Trophoblast cell (in vitro differentiated cells and primary cell): ENCODE measurements around the gene ATP8B2.

ENCODE experiments used
- DNase-seq, 2 donors: peaks; one replicate each; pipeline ENCODE4 v3.0.0-alpha.2; 2016
- H2AFZ ChIP-seq: 2 replicates; pipeline ENCODE4 v1.6.1; 2013; ENCODE audit warnings: low read length, moderate library complexity, mild to moderate bottlenecking; ENCODE audit not compliant: insufficient read depth, poor library complexity
- H2AK5ac ChIP-seq: 2 replicates; pipeline ENCODE4 v1.6.1; 2013; ENCODE audit warnings: mild to moderate bottlenecking, low read length
- H2BK120ac ChIP-seq: 2 replicates; pipeline ENCODE4 v1.6.1; 2013; ENCODE audit warnings: low read length, mild to moderate bottlenecking, moderate library complexity; ENCODE audit not compliant: insufficient read depth, poor library complexity
- H2BK12ac ChIP-seq: 2 replicates; pipeline ENCODE4 v1.6.1; 2013; ENCODE audit warnings: mild to moderate bottlenecking, low read length, moderate library complexity
- H2BK5ac ChIP-seq: 2 replicates; pipeline ENCODE4 v1.6.1; 2013; ENCODE audit warnings: low read length, low read depth, moderate library complexity, mild to moderate bottlenecking; ENCODE audit not compliant: poor library complexity
- H3K14ac ChIP-seq: 2 replicates; pipeline ENCODE4 v1.6.1; 2013; ENCODE audit warnings: mild to moderate bottlenecking, low read length
- H3K18ac ChIP-seq: 2 replicates; pipeline ENCODE4 v1.6.1; 2013; ENCODE audit warnings: mild to moderate bottlenecking, low read length
- H3K23ac ChIP-seq: 2 replicates; pipeline ENCODE4 v1.6.1; 2013; ENCODE audit warnings: low read length
- H3K27ac ChIP-seq: 2 replicates; pipeline ENCODE4 v1.5.1; 2013; ENCODE audit warnings: low read depth, mild to moderate bottlenecking, inconsistent platforms, low read length, moderate library complexity
- H3K27me3 ChIP-seq: 2 replicates; pipeline ENCODE4 v1.6.1; 2013; ENCODE audit warnings: inconsistent platforms, mild to moderate bottlenecking, low read length, moderate library complexity; ENCODE audit not compliant: insufficient read depth
- H3K36me3 ChIP-seq, 2 experiments: 1 replicate in 1 of 2; 2 replicates in 1 of 2; pipeline ENCODE4 v1.6.1; 2013; ENCODE audit warnings: low read length in 2 of 2, mild to moderate bottlenecking in 2 of 2, moderate library complexity in 1 of 2; ENCODE audit not compliant: insufficient read depth in 2 of 2, control insufficient read depth in 1 of 2
- H3K4ac ChIP-seq: 2 replicates; pipeline ENCODE4 v1.6.1; 2013; ENCODE audit warnings: low read depth, mild to moderate bottlenecking, low read length, moderate library complexity
- H3K4me1 ChIP-seq, 2 experiments: 1 replicate in 1 of 2; 2 replicates in 1 of 2; pipeline ENCODE4 v1.6.1; 2013; ENCODE audit warnings: low read length in 2 of 2, mild to moderate bottlenecking in 2 of 2, moderate library complexity in 1 of 2; ENCODE audit not compliant: insufficient read depth in 2 of 2, control insufficient read depth in 1 of 2
- H3K4me2 ChIP-seq: 2 replicates; pipeline ENCODE4 v1.6.1; 2013; ENCODE audit warnings: inconsistent platforms, mild to moderate bottlenecking, low read length, moderate library complexity
- H3K4me3 ChIP-seq: 2 replicates; pipeline ENCODE4 v1.5.1; 2013; ENCODE audit warnings: mild to moderate bottlenecking, low read depth, low read length, inconsistent platforms
- H3K79me1 ChIP-seq: one replicate; pipeline ENCODE4 v1.6.1; 2013; ENCODE audit warnings: low read length
- H3K79me2 ChIP-seq: 2 replicates; pipeline ENCODE4 v1.6.1; 2013; ENCODE audit warnings: low read length, mild to moderate bottlenecking; ENCODE audit not compliant: control insufficient read depth, insufficient read depth, poor library complexity
- H3K9ac ChIP-seq: 2 replicates; pipeline ENCODE4 v1.6.1; 2013; ENCODE audit warnings: mild to moderate bottlenecking, low read length
- H3K9me3 ChIP-seq: 2 replicates; pipeline ENCODE4 v1.6.1; 2013; ENCODE audit warnings: low read depth, mild to moderate bottlenecking, control low read depth, inconsistent platforms, low read length; ENCODE audit not compliant: insufficient read depth
- H4K12ac ChIP-seq: 2 replicates; pipeline ENCODE4 v1.6.1; 2013; ENCODE audit warnings: low read depth, mild to moderate bottlenecking, low read length, moderate library complexity
- H4K8ac ChIP-seq: 2 replicates; pipeline ENCODE4 v1.6.1; 2013; ENCODE audit warnings: low read depth, mild to moderate bottlenecking, low read length, moderate library complexity
- H4K91ac ChIP-seq: one replicate; pipeline ENCODE4 v1.6.1; 2013; ENCODE audit warnings: low read depth, mild to moderate bottlenecking, low read length, moderate library complexity
- WGBS: extraction: QIAGEN DNeasy Blood & Tissue Kit; methylation state at CpG from one replicate; pipeline ENCODE4 v1.1.7; 2013; ENCODE audit warnings: missing lambda C conversion rate; ENCODE audit not compliant: insufficient read length, insufficient coverage; ENCODE audit errors: extremely low coverage; 5-methylcytosine and 5-hydroxymethylcytosine counted together

Gene ATP8B2

DNA sequence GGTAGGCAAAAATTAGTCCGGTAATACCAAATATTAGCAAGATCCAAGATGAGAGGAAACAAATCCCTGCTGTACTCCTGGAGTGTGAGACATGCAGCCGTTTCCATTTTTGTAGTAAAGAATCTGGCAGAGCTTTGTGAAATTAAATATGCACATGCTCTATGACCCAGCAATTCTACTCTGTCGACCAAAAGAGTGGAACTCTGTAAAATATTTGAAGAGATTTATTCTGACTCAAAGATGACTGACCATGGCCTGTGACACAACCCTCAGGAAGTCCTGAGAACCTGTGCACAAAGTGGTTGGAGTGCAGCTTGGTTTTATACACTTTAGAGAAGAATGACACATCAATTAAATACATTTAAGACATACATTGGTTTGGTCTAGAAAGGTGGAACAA, 36.7 kb upstream of the ATP8B2 start:
- Histone ChIP-seq H3K79me1 (no peaks in the 10 kb centered on the region), H3K4me3 (no peak overlapping the region), H3K36me3 (no peaks in the 10 kb centered on the region), H2BK5ac (no peak overlapping the region), H4K12ac (no peak overlapping the region), H2BK12ac (no peak overlapping the region), H3K9ac (no peak overlapping the region), H3K27me3 (no peaks in the 10 kb centered on the region), H3K4me2 (no peak overlapping the region), H4K91ac (no peak overlapping the region), H3K14ac (no peak overlapping the region), H3K79me2 (no peaks in the 10 kb centered on the region), H3K9me3 (peaks cover 2% of the 10 kb centered on the region), H3K18ac (no peak overlapping the region), H2AFZ (no peak overlapping the region), H3K4me1 (no peaks in the 10 kb centered on the region), H2BK120ac (no peak overlapping the region), H3K4ac (no peak overlapping the region), H3K27ac (no peak overlapping the region), H3K23ac (no peak overlapping the region), H4K8ac (no peak overlapping the region), H2AK5ac (no peak overlapping the region)
- DNase-seq, result no peak
- WGBS, result no CpG with 5 or more reads among the region's 3 CpGs

DNA sequence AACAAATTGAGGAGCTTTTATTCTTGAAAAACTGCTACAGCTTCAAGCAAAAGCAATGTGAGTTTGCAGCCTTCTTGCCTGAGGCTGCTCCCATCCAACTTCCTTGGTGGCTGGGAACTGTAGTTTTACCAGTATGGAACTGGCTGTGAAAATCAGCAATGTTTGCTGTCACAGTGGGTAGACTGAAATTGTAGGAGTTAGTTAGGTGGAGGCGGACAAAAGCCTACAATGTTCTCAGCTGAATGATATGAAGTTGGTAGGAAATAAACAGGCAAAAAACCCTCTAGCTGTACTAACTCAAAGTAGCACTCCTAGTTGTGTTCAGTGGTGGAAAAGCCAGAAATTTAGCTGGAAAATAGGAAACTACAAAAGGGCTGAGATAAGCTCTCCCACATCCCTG, 34.4 kb upstream of the ATP8B2 start:
- Histone ChIP-seq H2AFZ (no peak overlapping the region), H4K91ac (no peak overlapping the region), H3K18ac (no peak overlapping the region), H3K4me2 (no peak overlapping the region), H2BK5ac (no peak overlapping the region), H3K27ac (no peak overlapping the region), H2BK120ac (no peak overlapping the region), H2BK12ac (no peak overlapping the region), H2AK5ac (no peak overlapping the region), H3K36me3 (peaks cover 0 to 2% of the 10 kb centered on the region in 2 experiments), H3K9ac (no peak overlapping the region), H4K8ac (no peak overlapping the region), H3K9me3 (peaks cover 5% of the 10 kb centered on the region), H3K27me3 (no peaks in the 10 kb centered on the region), H3K23ac (no peak overlapping the region), H3K79me1 (no peaks in the 10 kb centered on the region), H3K14ac (no peak overlapping the region), H4K12ac (no peak overlapping the region), H3K79me2 (no peaks in the 10 kb centered on the region), H3K4me1 (no peaks in the 10 kb centered on the region), H3K4me3 (no peak overlapping the region), H3K4ac (no peak overlapping the region)
- WGBS, result no CpG with 5 or more reads among the region's 1 CpG
- no peak for DNase-seq

DNA sequence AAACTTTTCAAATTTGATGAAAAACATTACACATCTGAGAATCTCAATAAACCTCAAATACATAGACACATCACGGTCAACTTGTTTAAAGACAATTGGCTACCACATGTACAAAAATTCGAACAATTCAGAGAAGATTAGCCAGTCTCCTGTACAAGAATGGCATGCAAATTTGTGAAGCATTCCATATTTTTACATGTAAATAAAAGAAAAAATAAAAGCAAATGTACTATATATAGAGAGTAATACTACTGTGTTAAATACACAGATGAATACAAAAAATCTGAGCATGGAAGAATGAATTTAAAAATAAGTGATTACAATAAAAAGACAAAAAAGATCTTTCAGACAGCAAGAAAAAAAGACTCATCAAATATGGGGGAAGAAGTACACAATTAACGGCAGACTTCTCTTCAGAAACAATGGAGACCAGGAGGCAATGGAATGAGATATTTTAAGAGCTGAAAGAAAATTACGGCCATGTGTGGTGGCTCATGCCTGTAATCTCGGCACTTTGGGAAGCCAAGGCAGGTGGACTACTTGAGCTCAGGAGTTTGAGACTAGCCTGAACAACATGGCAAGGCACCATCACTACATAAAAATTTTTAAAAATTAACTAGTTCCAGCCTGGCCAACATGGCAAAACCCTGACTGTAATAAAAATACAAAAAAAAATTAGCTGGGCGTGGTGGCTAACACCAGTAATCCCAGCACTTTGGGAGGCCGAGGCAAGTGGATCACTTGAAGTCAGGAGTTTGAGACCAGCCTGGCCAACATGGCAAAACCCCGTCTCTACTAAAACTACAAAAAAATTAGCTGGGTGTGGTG, 29.7 kb upstream of the ATP8B2 start:
- Histone ChIP-seq H4K91ac (no peak overlapping the region), H3K4ac (no peak overlapping the region), H3K36me3 (peaks cover 0 to 2% of the 10 kb centered on the region in 2 experiments), H4K8ac (no peak overlapping the region), H3K23ac (no peak overlapping the region), H2BK120ac (no peak overlapping the region), H3K4me2 (no peak overlapping the region), H3K27ac (no peak overlapping the region), H2AK5ac (no peak overlapping the region), H2BK12ac (no peak overlapping the region), H2AFZ (no peak overlapping the region), H3K18ac (no peak overlapping the region), H3K27me3 (no peaks in the 10 kb centered on the region), H3K9ac (no peak overlapping the region), H4K12ac (no peak overlapping the region), H2BK5ac (no peak overlapping the region), H3K14ac (no peak overlapping the region), H3K4me3 (no peak overlapping the region), H3K79me2 (no peaks in the 10 kb centered on the region), H3K9me3 (peaks cover 3% of the 10 kb centered on the region), H3K4me1 (no peaks in the 10 kb centered on the region), H3K79me1 (no peaks in the 10 kb centered on the region)
- no CpG with 5 or more reads among the region's 8 CpGs for WGBS
- no peak for DNase-seq

DNA sequence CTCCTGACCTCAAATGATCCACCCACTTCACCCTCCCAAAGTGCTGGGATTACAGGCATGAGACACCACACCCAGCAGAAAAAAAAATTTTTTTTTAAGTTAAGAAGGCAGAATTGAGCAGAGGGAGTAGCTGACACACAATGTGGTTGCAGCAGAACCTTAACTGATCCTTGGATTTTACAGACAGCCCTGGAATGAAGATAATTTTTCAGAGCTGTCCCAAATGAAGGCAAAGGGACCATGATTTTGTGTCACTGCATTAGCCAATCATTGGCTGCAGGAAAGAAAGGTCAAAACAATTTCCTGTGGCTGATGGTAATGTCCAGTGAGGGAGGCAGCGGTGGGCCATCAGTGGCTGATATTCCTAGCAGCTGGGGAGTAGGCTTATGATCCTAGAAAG, 23.7 kb upstream of the ATP8B2 start:
- no peak overlapping the region for H4K12ac ChIP-seq

More for the DNA sequence above, 23.7 kb upstream of the ATP8B2 start:
- Histone ChIP-seq H3K4me2 (no peak overlapping the region), H3K79me1 (no peaks in the 10 kb centered on the region), H3K27me3 (no peaks in the 10 kb centered on the region), H2AFZ (no peak overlapping the region), H3K79me2 (no peaks in the 10 kb centered on the region), H3K4ac (no peak overlapping the region), H4K91ac (no peak overlapping the region), H4K8ac (no peak overlapping the region), H3K27ac (no peak overlapping the region), H2BK120ac (no peak overlapping the region), H3K4me1 (no peaks in the 10 kb centered on the region), H3K23ac (no peak overlapping the region), H2BK5ac (no peak overlapping the region), H2AK5ac (no peak overlapping the region), H2BK12ac (no peak overlapping the region), H3K14ac (no peak overlapping the region), H3K36me3 (no peaks in the 10 kb centered on the region), H3K9me3 (no peaks in the 10 kb centered on the region), H3K9ac (no peak overlapping the region), H3K18ac (no peak overlapping the region), H3K4me3 (no peak overlapping the region)
- DNase-seq, result no peak
- no CpG with 5 or more reads among the region's 1 CpG for WGBS
